ENCODE measurements around the gene MRTFB.

DNA sequence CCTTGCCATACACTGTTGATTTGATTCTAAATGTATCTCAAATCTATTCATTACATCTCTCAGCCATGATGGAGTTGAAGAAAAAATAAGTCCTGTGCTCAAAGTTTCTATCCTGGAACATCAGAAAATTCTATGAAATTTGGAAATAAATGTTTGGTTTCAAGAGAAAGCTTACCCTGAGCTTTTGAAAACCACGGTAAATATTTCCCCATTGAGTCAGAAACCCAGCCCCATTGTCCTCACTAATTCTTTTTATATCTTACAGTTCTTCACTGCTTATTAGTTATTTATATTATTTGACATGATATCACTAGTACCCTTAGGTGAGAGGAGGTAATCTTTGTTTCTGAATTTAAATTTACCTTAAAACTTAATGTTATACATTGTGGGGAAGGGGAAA is 128.5 kb downstream of the MRTFB start:
- TF ChIP-seq, protein P1, sequence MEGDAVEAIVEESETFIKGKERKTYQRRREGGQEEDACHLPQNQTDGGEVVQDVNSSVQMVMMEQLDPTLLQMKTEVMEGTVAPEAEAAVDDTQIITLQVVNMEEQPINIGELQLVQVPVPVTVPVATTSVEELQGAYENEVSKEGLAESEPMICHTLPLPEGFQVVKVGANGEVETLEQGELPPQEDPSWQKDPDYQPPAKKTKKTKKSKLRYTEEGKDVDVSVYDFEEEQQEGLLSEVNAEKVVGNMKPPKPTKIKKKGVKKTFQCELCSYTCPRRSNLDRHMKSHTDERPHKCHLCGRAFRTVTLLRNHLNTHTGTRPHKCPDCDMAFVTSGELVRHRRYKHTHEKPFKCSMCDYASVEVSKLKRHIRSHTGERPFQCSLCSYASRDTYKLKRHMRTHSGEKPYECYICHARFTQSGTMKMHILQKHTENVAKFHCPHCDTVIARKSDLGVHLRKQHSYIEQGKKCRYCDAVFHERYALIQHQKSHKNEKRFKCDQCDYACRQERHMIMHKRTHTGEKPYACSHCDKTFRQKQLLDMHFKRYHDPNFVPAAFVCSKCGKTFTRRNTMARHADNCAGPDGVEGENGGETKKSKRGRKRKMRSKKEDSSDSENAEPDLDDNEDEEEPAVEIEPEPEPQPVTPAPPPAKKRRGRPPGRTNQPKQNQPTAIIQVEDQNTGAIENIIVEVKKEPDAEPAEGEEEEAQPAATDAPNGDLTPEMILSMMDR (IDR thresholded peaks at IDR 0.05) = no peak
- TF ChIP-seq EP300 (IDR thresholded peaks at IDR 0.05) (no peak), POLR2A (IDR thresholded peaks at IDR 0.05) (no peak)

Measured in suprapubic skin (tissue), 3 donors.